DND-41 (cell line): ENCODE data around the gene NOXA1.

Experiments
- CTCF ChIP-seq: IDR thresholded peaks from 2 replicates; pipeline ENCODE4 v1.5.1; 2012; ENCODE audit warnings: borderline replicate concordance, low read length, moderate library complexity, mild to moderate bottlenecking; ENCODE audit not compliant: poor library complexity, severe bottlenecking; ENCODE audit errors: extremely low read depth
- EZH2 ChIP-seq: IDR thresholded peaks from 3 replicates; pipeline ENCODE4 v1.6.1; 2012; ENCODE audit warnings: borderline replicate concordance, low read depth, mild to moderate bottlenecking, moderate library complexity, low read length, inconsistent platforms; ENCODE audit not compliant: severe bottlenecking

- TF ChIP-seq EZH2 (no peak), CTCF (no peak)
Observed at GRCh38 chr9:137395666-137396010, 27.6 kb upstream of the NOXA1 start.
